ENCODE measurements around the gene DDO. TPM values are rescaled to one million over a fixed set of nuclear protein-coding genes. Genes with fewer than 3 reads are reported as not detected.

DDO gene
- total and polyA plus RNA-seq, 4 donors = 0.79 to 3.1 (median 2.0) TPM

DNA sequence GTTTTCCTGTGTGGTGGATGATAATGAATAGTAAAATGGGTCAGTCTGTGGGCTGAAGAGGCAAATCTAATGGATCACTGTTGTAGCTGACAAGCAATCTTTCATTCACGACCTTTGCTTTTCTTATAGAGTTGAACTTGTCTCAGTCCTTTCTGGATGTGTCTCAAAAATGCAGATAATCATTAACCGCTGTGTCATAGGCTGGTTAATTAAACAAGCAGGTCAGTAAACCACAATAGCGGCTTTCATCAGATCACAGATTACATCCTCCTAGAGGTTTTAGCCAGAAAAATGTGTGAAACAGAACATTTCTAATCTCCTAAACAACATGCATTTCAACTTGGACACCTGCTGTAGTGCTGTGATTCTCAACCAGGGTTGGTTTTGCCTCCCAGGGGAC lies 54.7 kb downstream of the DDO start:
- no peak overlapping the region for H3K4me3 ChIP-seq
- H3K4me1 ChIP-seq (ENCODE audit: control insufficient read depth in 5 of 5, insufficient read depth in 5 of 5, low read length in 5 of 5) = peaks cover 0 to 27% (median 6%) of the 10 kb centered on the region in 5 donors
- WGBS, 2 donors = 84 to 93% methylated on average over 3 of the region's 3 CpGs
- H3K9me3 ChIP-seq (ENCODE audit: control insufficient read depth in 4 of 4, insufficient read depth in 3 of 4, low read length in 3 of 4) = no peaks in the 10 kb centered on the region
- ATAC-seq (ENCODE audit: insufficient read depth, low FRiP score) = no peak
- TF ChIP-seq, protein P1, sequence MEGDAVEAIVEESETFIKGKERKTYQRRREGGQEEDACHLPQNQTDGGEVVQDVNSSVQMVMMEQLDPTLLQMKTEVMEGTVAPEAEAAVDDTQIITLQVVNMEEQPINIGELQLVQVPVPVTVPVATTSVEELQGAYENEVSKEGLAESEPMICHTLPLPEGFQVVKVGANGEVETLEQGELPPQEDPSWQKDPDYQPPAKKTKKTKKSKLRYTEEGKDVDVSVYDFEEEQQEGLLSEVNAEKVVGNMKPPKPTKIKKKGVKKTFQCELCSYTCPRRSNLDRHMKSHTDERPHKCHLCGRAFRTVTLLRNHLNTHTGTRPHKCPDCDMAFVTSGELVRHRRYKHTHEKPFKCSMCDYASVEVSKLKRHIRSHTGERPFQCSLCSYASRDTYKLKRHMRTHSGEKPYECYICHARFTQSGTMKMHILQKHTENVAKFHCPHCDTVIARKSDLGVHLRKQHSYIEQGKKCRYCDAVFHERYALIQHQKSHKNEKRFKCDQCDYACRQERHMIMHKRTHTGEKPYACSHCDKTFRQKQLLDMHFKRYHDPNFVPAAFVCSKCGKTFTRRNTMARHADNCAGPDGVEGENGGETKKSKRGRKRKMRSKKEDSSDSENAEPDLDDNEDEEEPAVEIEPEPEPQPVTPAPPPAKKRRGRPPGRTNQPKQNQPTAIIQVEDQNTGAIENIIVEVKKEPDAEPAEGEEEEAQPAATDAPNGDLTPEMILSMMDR (IDR thresholded peaks at IDR 0.05; ENCODE audit: control extremely low read depth, extremely low read depth) = no peak
- H3K36me3 ChIP-seq (ENCODE audit: control insufficient read depth in 4 of 4, insufficient read depth in 4 of 4, low read length in 4 of 4) = no peaks in the 10 kb centered on the region
- H3K27ac ChIP-seq (ENCODE audit: low read depth in 1 of 2, low read length in 1 of 2) = no peak overlapping the region
- no peak overlapping the region for H3K9ac ChIP-seq (ENCODE audit: insufficient read depth in 1 of 2, low read length in 2 of 2)
- peaks cover 0 to 2% (median 0%) of the 10 kb centered on the region in 3 donors for H3K27me3 ChIP-seq (ENCODE audit: control insufficient read depth in 3 of 3, insufficient read depth in 3 of 3, low read length in 2 of 3)
- DNase-seq = no peak

DNA sequence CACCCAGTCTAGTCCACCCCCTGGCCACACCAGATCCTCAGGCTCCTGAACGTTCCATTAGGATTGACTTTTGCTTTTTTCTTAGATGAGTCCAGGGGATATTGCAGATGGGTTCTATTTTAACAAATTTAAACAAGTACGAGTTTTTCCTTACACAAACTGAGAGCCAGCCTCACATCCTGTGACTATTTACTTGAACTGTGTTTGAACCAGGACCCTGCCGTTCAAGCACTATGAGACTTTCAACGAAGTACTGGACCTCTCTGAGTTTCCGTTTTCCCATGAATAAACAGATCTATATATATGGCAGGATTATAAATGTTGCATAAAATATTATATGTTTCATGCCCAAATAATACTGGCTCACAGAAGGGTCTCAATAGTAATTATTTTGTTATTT lies 55.8 kb downstream of the DDO start:
- Histone ChIP-seq H3K9me3 (ENCODE audit: control insufficient read depth in 4 of 4, insufficient read depth in 3 of 4, low read length in 3 of 4) (no peaks in the 10 kb centered on the region), H3K4me1 (ENCODE audit: control insufficient read depth in 5 of 5, insufficient read depth in 5 of 5, low read length in 5 of 5) (peaks cover 0 to 27% (median 9%) of the 10 kb centered on the region in 5 donors), H3K4me3 (no peak overlapping the region), H3K9ac (ENCODE audit: insufficient read depth in 1 of 2, low read length in 2 of 2) (no peak overlapping the region), H3K27ac (ENCODE audit: low read depth in 1 of 2, low read length in 1 of 2) (no peak overlapping the region), H3K27me3 (ENCODE audit: control insufficient read depth in 3 of 3, insufficient read depth in 3 of 3, low read length in 2 of 3) (peaks cover 0 to 2% (median 0%) of the 10 kb centered on the region in 3 donors), H3K36me3 (ENCODE audit: control insufficient read depth in 4 of 4, insufficient read depth in 4 of 4, low read length in 4 of 4) (no peaks in the 10 kb centered on the region)
- TF ChIP-seq, protein P1 (IDR thresholded peaks at IDR 0.05; ENCODE audit: control extremely low read depth, extremely low read depth) = no peak
- ATAC-seq (ENCODE audit: insufficient read depth, low FRiP score) = no peak
- 51 to 73% methylated on average over 5 of the region's 5 CpGs for WGBS, 2 donors
- DNase-seq = peak in 2 of 3 donors; percentile 51 to 79

DNA sequence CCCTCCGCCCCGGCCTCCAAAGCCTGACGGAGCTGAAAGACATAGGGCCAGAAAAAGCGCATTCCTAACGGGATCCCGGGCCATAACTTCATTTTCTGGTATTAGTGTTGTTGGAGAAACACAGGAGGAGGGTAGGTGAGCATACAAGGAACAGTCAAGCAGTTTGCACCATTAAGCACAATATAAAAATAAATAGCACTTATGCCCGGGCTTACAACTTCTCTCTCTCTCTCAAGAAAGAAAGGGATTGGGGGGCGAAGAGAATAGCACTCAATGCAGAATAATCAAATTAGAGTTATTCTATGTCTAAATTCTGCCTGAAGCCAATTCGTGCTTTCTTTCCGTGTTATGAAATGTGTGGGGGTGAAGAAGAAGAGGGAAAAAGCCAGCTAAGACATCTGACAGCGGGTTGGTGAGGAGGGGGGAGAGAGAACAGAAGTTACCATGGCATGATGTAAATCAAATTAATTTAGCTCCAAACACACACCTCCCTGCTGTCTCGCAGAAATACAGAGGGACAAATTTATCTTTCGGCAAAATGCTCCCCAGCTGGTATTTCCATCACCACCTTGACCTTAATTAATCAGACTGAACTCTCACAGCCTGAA lies 56.7 kb downstream of the DDO start:
- 43 to 45% methylated on average over 13 of the region's 13 CpGs for WGBS, 2 donors
- Histone ChIP-seq H3K27me3 (ENCODE audit: control insufficient read depth in 3 of 3, insufficient read depth in 3 of 3, low read length in 2 of 3) (peaks cover 0 to 2% (median 0%) of the 10 kb centered on the region in 3 donors), H3K36me3 (ENCODE audit: control insufficient read depth in 4 of 4, insufficient read depth in 4 of 4, low read length in 4 of 4) (no peaks in the 10 kb centered on the region), H3K9me3 (ENCODE audit: control insufficient read depth in 4 of 4, insufficient read depth in 3 of 4, low read length in 3 of 4) (no peaks in the 10 kb centered on the region), H3K9ac (ENCODE audit: insufficient read depth in 1 of 2, low read length in 2 of 2) (peak overlapping the region; percentile 29 to 64), H3K4me3 (no peak overlapping the region), H3K27ac (ENCODE audit: low read depth in 1 of 2, low read length in 1 of 2) (peak overlapping the region in 1 of 2 donors; percentile 48), H3K4me1 (ENCODE audit: control insufficient read depth in 5 of 5, insufficient read depth in 5 of 5, low read length in 5 of 5) (peaks cover 0 to 27% (median 9%) of the 10 kb centered on the region in 5 donors)
- TF ChIP-seq, protein P1 (IDR thresholded peaks at IDR 0.05; ENCODE audit: control extremely low read depth, extremely low read depth) = no peak
- DNase-seq (no peak), ATAC-seq (ENCODE audit: insufficient read depth, low FRiP score) (peak; percentile 13)

Data from lung (tissue), 12 donors.